Posterior vena cava (tissue), 2 donors: ENCODE measurements around the gene SLC22A23. TPM values are rescaled to one million over a fixed set of nuclear protein-coding genes. Genes with fewer than 3 reads are reported as not detected.

Source experiments
- DNase-seq: peaks from one replicate; pipeline ENCODE4 v3.0.0-alpha.2; 2020; ENCODE audit warnings: low spot score
- intact Hi-C, 2 donors: fragments of 100-400 bp; cut with DNase I; formaldehyde crosslinking; loops; one replicate each; pipeline versions ENCODE4 v1.14.1 to v1.14.2; 2022 to 2023
- total RNA-seq, 2 donors: library from RNA; stranded (reverse); fragmentation: NEBNext Ultra II Directional; extraction: Animal tissue kit (Norgen Biotek cat#: 25700); gene quantifications; one replicate each; pipeline ENCODE4 v1.2.1, GENCODE V29; 2021
- donor health status: DM: yes; HTN: yes; CAD: no.
- donor health status: DM: yes; HTN: yes; CAD: no.

SLC22A23 gene
- total RNA-seq, 2 donors from 2014 or later: 5.2 to 5.6 TPM

GRCh38 chr6:3410385-3411360 is 46.2 kb downstream of the SLC22A23 start:
- intact Hi-C loops: no loop called here
- DNase-seq: no peak

DNA sequence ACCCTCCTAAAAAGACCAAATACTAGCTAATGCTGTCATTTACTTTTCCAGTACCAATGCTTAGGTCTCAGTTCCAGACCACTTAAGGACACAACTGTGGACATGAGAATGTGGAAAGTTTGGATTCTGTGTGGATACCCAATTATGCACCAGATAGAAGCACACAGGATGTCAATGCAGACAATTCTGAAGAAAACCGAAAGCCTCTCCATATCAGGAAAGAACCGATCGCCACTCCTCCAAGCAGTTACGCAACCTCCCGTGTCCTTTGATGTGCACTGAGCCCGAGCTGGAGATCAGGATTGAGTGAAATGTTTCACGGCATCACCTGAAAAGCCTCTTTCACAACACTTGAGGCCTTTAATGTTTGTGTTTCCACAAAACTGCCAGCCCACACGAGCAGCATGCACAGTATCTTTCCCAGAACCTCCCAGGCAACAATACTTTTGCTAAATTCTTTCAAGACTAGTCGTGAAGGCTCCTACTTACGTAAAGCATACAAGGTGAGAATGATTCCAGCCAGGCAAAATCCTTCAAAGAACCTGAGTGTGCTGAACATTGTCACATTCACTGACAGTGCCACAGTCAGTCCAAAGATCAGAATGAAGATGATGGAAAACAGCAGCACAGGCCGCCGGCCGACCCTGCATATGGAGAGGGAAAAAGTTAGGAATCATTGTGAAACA is 47.0 kb downstream of the SLC22A23 start:
- DNase-seq: no peak
- intact Hi-C loops: no loop called here

DNA sequence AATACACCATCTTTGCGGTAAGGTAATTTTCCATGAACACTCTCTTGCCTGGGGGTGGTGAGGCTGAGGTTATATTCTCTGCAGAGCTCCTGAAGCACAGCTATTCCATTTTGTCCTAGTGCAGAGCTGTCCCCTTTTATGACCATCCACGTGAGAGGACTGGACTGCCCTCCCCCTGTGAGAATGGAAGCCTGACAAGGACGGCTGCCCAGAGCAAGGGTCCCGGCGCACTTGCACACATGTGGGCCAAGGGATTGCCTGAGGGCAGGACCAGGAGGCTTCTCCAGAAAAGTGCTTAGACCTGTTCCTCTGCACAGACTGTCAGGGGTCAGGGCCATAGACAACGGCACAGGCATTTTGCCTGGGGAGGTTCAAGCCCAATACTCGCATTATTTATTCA is 48.2 kb downstream of the SLC22A23 start:
- intact Hi-C loops: no loop called here
- no peak for DNase-seq

GRCh38 chr6:3407840-3408239 is 49.0 kb downstream of the SLC22A23 start:
- no peak for DNase-seq
- intact Hi-C loops: no loop called here

DNA sequence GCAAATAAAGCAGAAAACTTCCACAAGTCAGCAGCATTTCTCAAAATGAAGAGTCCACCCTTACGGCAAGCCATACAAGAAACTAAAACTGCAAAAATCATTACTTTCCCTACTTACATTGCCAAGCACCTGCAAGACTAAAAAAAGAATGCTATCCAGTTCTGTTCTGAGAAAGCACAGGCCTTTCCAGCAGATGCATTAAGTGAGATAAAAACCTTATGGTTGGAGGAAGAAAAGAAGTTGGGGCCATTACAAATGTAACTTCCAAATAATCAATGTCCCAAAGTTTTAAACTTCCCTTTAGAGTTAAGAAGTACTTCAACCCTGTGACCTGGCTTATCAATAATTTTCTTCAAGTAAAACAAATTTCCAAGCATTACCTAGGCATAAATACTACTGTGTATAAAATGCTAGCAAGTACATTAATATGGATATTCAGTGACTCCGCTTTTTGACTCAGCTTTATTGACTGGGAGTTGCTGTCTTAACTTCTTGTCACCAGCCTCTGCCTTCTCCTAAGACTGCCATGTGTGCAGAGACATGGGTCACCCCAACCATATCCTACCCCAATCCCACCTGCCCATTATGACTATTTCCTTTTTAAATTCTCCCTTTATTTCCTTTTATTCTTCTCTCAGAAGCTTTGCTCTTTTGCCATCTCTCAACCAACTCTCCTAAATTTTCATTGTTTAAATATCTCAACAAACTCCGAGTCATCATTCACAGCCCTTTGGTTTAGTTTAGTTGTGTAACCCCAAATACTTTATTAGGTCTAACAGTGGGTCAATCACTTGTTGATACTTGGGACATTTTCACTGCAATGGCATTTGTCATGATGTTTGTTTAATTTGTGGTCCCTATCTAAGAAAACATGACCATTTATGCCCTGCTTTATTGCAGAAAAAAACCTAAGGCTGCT is 49.7 kb downstream of the SLC22A23 start:
- intact Hi-C loops: no loop called here
- no peak for DNase-seq

DNA sequence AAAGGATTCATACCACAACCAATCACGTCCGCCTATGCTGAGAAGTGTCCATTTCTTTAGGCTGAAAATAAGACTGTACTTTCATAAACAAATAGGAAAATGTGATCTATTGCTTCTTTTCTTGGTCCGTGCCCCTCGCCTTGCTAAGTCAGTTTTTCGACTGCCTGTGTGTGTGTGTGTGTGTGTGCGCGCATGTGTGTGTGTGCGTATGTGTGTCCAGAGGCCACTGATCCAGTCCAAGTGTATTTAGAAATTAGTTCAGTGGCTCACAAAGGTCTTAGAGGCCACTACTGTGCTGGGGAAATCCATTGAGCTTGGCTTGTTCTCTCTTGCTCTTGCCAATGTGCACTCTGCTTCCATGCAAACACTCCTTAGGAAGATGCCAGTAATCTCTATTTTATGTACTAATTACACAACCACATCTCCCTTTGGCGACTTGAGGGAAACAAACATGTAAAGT is 50.5 kb downstream of the SLC22A23 start:
- DNase-seq: no peak
- intact Hi-C loops: no loop called here

GRCh38 chr6:3405679-3406078 is 51.2 kb downstream of the SLC22A23 start:
- DNase-seq: no peak
- intact Hi-C loops: no loop called here

DNA sequence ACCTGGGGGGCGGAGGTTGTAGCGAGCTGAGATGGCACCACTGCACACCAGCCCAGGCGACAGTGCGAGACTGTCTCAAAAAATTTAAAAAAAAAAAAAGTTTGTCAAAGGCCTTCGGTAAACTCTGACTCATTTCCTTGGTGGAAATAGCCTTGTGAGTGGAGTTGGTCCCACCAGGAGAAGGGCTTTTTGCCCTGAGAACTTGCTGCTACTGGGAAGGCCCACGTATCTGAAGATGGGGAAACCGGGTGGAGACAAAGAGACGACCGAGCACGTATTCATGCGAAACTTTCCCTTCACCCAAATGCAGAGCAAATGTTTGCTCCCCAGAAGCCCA is 51.7 kb downstream of the SLC22A23 start:
- no peak for DNase-seq

DNA sequence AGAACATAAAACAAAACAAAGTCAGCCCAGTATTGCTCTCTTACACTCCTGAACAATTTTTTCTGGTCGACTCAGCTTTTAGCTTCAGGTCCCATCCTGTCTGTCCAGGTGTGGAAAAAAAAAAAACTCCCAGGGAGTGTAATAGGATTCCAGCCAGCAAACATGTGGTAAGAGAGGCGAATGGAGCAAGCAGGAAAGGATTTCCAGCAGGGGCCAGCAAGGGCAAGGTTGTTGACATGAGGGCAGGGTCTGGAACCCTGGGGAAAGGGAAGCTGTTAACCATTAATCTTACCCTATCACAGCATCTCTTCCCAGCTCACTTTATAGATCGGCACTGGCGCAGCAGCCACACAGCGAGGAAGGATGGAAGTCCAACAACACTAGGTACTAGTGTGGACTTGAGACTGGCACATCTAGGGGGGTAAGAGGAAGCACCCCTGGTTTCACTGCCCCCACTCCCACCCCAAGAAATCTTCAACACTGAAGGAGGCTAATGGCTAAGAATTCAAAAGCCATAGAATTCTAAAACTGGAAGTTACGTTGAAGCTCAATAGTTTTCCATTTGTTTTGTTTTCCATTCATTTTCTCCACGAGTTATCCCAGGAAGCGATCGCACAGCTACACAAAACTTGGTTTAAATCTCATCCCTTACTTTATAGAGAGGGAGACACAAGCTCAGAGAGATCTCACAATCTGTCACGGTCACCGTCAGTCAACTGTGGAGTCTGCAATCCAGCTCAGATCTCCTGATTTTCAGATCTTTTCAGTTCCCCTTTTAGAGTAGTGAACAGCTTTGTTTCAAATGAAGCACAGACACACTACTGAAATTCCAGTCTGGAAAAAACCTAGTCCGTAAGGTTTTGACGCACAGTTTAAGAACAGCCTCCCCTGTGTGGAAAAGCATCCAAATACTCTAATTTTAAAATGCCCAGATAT is 53.3 kb downstream of the SLC22A23 start:
- intact Hi-C loops: no loop called here
- no peak for DNase-seq

More for the DNA sequence above, 51.7 kb downstream of the SLC22A23 start:
- intact Hi-C loops: no loop called here

DNA sequence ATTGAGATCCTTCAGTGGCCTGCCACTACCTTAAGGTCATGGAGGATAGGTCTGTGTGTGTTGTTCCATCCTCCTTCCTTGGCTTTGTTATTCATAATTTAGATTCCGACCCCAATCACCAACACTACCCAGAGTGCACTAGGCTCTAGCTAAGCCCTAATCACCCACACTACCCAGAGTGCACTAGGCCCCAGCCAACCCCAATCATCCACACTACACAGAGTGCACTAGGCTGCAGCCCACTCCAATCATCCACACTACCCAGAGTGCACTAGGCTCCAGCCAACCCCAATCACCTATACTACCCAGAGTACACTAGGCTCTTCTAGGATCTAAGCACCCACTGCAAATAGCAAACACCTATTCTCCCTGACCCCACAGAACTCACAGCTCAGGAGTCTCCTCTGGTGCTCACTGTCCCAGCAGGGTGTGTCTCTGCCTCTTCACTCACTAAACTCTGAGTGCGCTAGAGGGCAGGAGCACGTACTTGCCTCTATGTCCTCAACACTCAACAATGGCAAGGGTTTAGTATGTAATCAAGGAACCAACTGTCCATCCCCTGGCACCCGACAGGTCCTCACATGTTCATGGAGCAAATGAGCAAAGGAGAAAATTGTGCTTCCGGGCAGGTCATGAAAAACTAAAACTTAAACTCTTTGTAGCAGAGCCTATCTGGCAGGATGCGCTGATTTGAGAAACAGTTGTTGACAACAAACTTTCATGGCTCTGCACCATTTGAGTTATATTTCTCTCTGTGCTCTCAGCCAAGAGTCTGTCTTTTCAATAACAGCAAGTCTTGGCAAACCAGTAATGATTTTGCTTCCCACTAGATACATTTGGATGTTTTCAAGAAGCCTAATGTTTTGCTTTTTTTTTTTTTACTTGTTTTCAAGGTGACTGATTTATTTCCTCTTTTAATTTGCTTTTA is 54.3 kb downstream of the SLC22A23 start:
- DNase-seq: no peak
- intact Hi-C loops: no loop called here

DNA sequence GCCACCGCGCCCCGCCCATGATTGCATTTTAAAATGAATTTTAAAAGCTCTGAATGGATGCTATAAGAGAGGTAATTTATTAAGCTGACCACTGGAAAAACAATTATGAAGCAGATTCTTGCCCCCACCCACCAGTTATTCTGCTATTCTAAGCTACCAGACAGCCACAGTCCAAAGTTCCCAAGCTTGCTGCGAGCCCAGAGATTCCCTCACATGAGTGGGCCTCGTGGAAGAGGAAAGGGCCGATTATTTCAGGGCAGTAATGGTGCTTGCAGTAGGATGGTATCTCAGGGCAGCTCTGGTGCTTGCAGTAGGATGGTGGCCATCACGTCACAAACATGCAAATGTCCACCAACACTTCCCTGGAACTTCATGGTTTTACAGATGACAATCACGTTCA is 56.7 kb downstream of the SLC22A23 start:
- intact Hi-C loops: no loop called here
- no peak for DNase-seq

DNA sequence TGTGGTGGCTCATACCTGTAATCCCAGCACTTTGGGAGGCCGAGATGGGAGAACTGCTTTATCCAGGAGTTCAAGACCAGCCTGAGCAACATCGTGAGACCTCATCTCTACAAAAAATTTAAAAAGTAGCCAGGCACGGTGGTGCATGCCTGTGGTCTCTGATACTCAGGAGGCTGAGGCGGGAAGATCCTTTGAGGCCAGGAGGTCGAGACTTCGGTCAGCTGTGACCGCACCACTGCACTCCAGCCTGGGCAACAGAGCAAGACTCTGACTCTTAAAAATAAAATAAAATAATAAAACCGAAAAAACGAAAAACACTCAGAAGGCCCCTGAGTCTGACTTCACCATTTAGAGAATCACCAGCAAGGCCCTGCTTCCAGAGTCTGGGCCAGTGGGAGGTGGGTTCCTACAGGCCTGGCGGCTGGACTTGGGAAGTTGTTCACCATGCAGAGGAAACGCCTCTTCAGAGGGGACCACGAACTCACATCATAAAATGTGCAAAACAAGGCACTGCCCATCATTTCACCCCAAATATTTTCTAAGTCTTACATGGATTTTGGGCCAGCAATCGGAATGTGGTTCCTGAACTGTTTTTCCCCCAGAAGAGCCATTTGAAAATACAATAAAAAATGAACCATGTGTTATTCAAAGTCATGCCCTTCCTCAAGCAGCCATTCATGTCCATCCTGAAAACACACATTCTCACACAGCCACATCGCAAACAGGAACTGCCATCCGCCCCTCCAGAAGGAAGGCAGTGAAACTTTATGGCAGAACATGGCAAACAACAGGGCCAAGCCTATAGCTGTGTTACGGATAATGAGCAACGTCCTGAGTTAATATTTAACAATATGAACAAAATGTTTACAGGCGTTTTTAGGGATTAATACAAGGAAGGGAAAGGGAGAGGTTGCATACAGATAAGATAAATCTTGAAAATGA is 57.8 kb downstream of the SLC22A23 start:
- intact Hi-C loops: no loop called here

GRCh38 chr6:3398165-3398562 is 58.7 kb downstream of the SLC22A23 start:
- DNase-seq: no peak
- intact Hi-C loops: no loop called here

More for the DNA sequence above, 57.8 kb downstream of the SLC22A23 start:
- no peak for DNase-seq

- no peak for DNase-seq
- intact Hi-C loops: no loop called here
Observed at GRCh38 chr6:3397229-3398164, 59.4 kb downstream of the SLC22A23 start.

DNA sequence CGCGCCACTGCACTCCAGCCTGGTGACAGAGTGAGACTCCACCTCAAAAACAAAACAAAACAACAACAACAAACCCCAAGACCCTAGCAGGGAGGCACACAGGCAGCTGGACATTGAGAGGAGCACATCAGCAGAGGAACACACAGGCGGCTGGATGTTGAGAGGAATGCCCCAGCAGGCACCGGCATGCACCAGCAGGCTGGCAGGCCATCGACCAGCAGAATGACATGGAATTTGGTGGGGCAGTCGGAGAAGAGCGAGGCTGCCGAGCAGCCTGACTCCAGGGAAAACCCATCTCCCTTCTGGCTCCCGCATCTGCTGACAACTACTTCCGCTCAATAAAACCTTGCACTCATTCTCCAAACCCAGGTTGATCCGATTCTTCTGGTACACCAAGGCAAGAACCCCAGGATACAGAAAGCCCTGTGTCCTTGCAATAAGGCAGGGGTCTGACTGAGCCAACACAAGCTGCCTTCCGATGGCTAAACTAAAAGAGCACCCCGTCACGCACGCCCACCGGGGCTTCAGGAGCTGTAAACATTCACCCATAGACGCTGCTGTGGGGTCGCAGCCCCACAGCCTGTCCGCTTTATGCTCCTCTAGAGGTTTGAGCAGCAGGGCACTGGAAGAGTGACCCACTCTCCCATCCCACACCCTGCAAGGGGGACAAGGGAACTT is 60.2 kb downstream of the SLC22A23 start:
- DNase-seq: no peak
- intact Hi-C loops: no loop called here
